Activated CD8-positive, alpha-beta memory T cell treated with anti-CD3 and anti-CD28 coated beads for 4 hours (primary cell): ENCODE data around the gene CDC25B.
"Not testable (repeated sequence)": the region's sequence is repeated elsewhere in the genome, so short reads cannot be mapped to it uniquely, and the experiment has no call there.

Experiments
- DNase-seq, 2 donors: peaks; one replicate each; pipeline ENCODE4 v3.0.0-alpha.2; 2020; ENCODE audit warnings: low read depth in 2 of 2

The CDC25B gene

GRCh38 chr20:3784863-3785239, 11.3 kb upstream of the CDC25B start:
- DNase-seq = no peak

- no peak for DNase-seq
Measured at GRCh38 chr20:3785240-3786125, 10.6 kb upstream of the CDC25B start.

- DNase-seq = no peak
Measured at GRCh38 chr20:3786126-3786484, 10.0 kb upstream of the CDC25B start.

GRCh38 chr20:3786665-3787323, 9.3 kb upstream of the CDC25B start, which contains the start of gene CENPB:
Gene CENPB (minus strand): TSS chr20:3786740. CDS start chr20:3786483, 257 bp downstream.
- DNase-seq = peak; percentile 71 to 81

GRCh38 chr20:3787324-3788014, 8.6 kb upstream of the CDC25B start:
- DNase-seq = no peak

GRCh38 chr20:3788685-3789155, 7.4 kb upstream of the CDC25B start:
- no peak for DNase-seq

- not testable (repeated sequence) for DNase-seq
Measured at GRCh38 chr20:3789201-3789600, 6.9 kb upstream of the CDC25B start.

- DNase-seq = not testable (repeated sequence)
Measured at GRCh38 chr20:3794168-3794567, 1.9 kb upstream of the CDC25B start.

- no peak for DNase-seq
Measured at GRCh38 chr20:3794701-3795420, 1.2 kb upstream of the CDC25B start.

- DNase-seq = no peak
Measured at GRCh38 chr20:3796477-3797225, 541 bp downstream of the CDC25B start.

GRCh38 chr20:3797226-3797545, 1.1 kb downstream of the CDC25B start:
- no peak for DNase-seq

GRCh38 chr20:3797592-3798372, 1.7 kb downstream of the CDC25B start:
- no peak for DNase-seq

- DNase-seq = no peak
Measured at GRCh38 chr20:3798373-3798768, 2.3 kb downstream of the CDC25B start.

GRCh38 chr20:3798908-3799248, 2.8 kb downstream of the CDC25B start:
- DNase-seq = no peak

- no peak for DNase-seq
Measured at GRCh38 chr20:3800256-3800877, 4.3 kb downstream of the CDC25B start.

GRCh38 chr20:3800878-3801260, 4.8 kb downstream of the CDC25B start:
- no peak for DNase-seq

GRCh38 chr20:3801299-3801698, 5.2 kb downstream of the CDC25B start:
- DNase-seq = no peak

GRCh38 chr20:3801846-3802245, 5.7 kb downstream of the CDC25B start:
- DNase-seq = no peak

GRCh38 chr20:3802524-3803239, 6.6 kb downstream of the CDC25B start:
- DNase-seq = no peak
